GM13977 (cell line): ENCODE results near the gene ERGIC1.
A peak's percentile ranks its signal among the peaks of the same experiment; 100 is the strongest.
"Not testable (repeated sequence)": the region's sequence is repeated elsewhere in the genome, so short reads cannot be mapped to it uniquely, and the experiment has no call there.

Experiments used
- DNase-seq: peaks from one replicate; pipeline ENCODE4 v3.0.0; 2012; ENCODE audit warnings: low spot score
- in situ Hi-C: fragments of 300-500 bp; cut with MboI; formaldehyde crosslinking; loops from one replicate; pipeline ENCODE4 v1.12.0; 2022; ENCODE audit warnings: low sequenced_read_pairs, low pct_unique_long_range_greater_than_20kb, mixed read lengths, inconsistent platforms; ENCODE audit not compliant: unreplicated experiment
- TF ChIP-seq, protein P1 (sequence below): IDR thresholded peaks from 2 replicates; pipeline ENCODE4 v1.5.1; 2012; ENCODE audit warnings: mild to moderate bottlenecking, control low read depth; ENCODE audit not compliant: insufficient read depth; ENCODE audit errors: extremely low read depth, missing control alignments

The ERGIC1 gene

DNA sequence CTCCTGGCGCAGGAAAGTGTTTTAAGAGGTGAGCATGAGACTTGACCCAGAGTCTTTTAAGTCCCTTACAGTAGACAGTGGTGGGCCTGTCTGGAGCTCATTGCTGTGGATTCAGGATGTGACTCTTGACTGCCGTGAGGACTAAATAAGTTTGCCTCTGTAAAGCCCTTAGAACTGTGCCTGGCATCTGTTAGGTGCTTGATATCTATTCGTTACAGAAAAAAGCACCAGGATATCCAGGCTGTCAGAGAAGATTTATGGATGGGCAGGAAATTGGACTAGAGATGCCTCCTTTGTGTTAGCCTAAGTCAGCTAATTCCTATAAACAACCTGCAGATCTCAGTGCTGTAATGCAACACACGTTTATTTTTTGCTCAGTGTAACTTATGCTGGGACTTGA lies 12.6 kb downstream of the ERGIC1 start:
- DNase-seq = no peak
- in situ Hi-C loops = no loop called here
- TF ChIP-seq, protein P1, sequence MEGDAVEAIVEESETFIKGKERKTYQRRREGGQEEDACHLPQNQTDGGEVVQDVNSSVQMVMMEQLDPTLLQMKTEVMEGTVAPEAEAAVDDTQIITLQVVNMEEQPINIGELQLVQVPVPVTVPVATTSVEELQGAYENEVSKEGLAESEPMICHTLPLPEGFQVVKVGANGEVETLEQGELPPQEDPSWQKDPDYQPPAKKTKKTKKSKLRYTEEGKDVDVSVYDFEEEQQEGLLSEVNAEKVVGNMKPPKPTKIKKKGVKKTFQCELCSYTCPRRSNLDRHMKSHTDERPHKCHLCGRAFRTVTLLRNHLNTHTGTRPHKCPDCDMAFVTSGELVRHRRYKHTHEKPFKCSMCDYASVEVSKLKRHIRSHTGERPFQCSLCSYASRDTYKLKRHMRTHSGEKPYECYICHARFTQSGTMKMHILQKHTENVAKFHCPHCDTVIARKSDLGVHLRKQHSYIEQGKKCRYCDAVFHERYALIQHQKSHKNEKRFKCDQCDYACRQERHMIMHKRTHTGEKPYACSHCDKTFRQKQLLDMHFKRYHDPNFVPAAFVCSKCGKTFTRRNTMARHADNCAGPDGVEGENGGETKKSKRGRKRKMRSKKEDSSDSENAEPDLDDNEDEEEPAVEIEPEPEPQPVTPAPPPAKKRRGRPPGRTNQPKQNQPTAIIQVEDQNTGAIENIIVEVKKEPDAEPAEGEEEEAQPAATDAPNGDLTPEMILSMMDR = no peak

DNA sequence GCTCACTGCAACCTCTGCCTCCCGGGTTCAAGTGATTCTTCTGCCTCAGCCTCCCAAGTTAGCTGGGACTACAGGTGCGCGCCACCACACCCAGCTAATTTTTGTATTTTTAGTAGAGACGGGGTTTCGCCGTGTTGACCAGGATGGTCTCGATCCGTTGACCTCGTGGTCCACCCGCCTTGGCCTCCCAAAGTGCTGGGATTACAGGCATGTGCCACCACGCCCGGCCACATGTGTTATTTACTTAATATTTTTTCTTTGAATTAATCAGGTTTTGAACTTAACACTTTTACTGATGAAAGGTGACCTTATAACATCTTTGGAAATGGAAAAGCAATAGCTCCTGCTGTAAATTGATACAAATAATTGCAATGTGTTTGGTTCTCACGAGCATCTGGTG lies 13.5 kb downstream of the ERGIC1 start:
- in situ Hi-C loops, DNase-seq: not testable (repeated sequence)

DNA sequence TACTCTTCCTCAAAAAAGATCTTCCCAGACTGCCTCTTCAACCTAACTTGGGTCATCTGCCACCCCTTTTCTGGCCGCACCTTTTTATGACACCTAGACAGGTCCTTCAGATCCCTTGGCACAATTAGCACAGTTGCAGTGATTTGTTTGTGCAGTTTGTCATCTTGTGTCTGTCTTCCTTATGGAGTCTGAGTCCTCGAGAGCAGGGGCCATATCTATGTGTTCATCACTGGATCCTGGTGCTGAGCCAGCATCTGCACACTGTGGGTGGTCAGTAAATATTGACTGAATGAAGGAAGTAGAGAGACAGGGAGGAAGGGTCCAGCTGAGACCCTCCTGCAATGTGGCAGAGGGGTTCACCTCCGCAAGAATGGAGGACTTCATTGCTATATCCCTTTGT lies 14.4 kb downstream of the ERGIC1 start:
- TF ChIP-seq, protein P1 = no peak
- in situ Hi-C loops = no loop called here
- DNase-seq = no peak

DNA sequence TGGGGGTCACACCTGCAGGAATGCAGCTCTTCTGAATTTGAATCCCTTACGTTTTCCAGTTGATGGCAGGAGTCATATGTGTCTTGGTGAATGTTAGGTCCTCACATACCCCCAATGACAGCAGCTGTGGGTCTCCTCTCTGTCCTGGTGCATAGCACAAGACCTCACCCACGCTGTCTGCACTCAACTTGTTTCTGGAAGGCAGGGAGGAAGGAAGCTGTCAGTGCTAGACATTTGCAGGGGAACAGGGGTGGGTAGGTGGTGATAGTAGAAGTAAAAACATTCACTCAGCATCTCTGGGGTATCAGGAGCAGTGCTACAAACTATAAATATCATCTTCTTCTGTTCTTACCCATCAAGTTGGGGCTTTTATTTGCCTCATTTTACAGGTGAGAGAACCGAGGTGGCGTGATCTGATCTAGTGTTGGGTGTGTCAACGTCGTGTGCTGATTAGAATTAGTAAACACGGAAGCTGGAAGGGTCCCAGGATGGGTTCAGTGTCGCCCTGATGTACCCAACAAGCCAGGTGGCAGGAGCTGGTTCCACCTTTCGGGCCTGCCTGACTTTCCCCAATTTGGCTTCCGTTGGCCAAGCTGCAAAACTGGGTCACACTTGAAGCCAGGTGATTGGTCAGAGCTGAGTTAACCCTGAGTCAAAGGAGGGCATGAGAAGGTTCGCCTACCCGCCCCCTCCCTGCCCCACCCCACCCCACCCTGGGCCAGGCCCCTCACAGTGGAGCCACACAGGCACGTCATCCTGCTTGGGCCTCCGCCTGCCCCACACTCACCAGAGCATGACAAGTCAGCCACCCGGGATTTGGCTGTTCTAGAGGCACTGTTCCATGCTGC lies 15.8 kb downstream of the ERGIC1 start:
- DNase-seq = peak; percentile 50
- TF ChIP-seq, protein P1 = no peak
- in situ Hi-C loops = no loop called here

DNA sequence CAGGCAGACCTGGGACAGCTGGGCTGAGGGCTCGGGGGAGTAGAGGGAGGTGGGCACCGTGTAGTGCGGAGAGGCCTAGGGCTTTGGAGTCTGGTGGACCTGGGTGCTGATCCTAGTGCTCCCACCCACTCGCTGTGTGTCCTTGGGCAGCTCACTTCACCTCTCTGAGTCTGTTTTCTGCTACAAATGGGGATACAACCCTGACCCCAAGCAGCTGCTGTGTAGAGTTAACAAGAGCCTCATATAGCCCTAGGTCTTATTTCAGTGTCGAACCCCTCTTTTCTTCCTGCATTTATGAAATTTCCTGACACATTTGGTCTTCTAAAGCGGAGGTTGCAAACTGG lies 16.4 kb downstream of the ERGIC1 start:
- in situ Hi-C loops = no loop called here
- TF ChIP-seq, protein P1 = no peak
- no peak for DNase-seq

DNA sequence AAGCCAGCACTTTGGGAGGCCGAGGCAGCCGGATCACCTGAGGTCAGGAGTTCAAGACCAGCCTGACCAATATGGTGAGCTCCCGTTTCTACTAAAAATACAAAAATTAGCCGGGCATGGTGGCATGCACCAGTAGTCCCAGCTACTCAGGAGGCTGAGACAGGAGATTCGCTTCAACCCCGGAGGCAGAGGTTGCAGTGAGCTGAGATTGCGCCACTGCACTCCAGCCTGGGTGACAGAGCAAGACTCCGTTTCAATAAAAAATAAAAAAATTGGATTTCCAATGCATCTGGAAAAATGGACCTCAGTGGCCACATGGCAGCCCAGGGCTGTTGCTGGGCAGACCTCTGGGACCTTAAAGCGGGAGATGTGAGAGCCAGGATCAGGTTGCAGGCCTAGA lies 17.2 kb downstream of the ERGIC1 start:
- in situ Hi-C loops = not testable (repeated sequence)

DNA sequence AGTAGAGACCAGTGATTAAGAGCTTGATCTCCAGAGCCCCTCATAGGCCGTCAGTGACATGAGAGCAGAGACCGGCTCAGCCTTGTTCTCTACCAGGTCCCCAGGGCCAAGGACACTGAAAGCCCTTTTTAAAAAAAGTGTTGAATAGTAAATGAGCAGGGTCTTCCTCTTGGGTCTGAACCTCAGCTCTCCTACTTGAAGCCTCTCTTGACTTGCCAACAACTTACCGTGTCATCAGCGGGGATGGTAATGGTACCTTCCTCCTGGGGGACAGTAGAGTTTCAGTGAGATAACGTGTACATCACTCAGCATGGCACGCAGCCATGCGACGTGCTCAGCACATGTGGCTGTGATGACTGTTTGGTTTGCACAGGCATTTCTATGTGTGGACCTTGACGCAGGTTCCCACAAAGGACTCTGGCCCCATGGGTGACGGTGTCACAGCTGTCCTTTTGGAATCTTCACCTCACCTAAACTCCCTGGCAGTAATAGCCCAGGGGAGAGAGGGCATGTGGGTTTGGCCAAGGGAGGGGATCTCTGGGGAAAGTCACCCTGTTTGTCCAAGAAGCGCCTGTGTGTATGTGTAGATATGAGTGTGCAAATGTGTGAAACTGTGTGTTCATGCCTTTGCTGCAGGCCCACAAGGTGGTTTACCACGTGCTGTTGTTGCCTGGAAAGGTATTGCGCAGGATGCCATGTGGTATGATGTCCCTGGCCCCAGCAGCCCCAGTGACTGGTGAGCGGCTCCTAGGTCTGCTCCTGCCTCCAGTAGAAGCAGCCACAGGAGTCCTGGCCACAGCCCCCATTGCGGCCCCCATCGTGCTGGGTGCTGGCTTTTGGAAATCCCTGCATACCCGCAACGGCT lies 18.7 kb downstream of the ERGIC1 start:
- DNase-seq = no peak
- in situ Hi-C loops = no loop called here

More for the DNA sequence above, 17.2 kb downstream of the ERGIC1 start:
- DNase-seq = not testable (repeated sequence)

More for the DNA sequence above, 18.7 kb downstream of the ERGIC1 start:
- TF ChIP-seq, protein P1 = no peak
